ENCODE measurements around the gene SERPINA1.

The SERPINA1 gene

GRCh38 chr14:94397289-94398181 lies 9.1 kb upstream of the SERPINA1 start:
- H3K9me3 ChIP-seq (ENCODE audit: severe bottlenecking) = no peaks in the 10 kb centered on the region
- H3K4me3 ChIP-seq (ENCODE audit: severe bottlenecking) = no peak overlapping the region
- ATAC-seq (ENCODE audit: low read depth) (no peak), DNase-seq (ENCODE audit: low spot score) (no peak)
- TF ChIP-seq, protein P1, sequence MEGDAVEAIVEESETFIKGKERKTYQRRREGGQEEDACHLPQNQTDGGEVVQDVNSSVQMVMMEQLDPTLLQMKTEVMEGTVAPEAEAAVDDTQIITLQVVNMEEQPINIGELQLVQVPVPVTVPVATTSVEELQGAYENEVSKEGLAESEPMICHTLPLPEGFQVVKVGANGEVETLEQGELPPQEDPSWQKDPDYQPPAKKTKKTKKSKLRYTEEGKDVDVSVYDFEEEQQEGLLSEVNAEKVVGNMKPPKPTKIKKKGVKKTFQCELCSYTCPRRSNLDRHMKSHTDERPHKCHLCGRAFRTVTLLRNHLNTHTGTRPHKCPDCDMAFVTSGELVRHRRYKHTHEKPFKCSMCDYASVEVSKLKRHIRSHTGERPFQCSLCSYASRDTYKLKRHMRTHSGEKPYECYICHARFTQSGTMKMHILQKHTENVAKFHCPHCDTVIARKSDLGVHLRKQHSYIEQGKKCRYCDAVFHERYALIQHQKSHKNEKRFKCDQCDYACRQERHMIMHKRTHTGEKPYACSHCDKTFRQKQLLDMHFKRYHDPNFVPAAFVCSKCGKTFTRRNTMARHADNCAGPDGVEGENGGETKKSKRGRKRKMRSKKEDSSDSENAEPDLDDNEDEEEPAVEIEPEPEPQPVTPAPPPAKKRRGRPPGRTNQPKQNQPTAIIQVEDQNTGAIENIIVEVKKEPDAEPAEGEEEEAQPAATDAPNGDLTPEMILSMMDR (IDR thresholded peaks at IDR 0.05; ENCODE audit: poor library complexity, severe bottlenecking) = no peak
- peaks cover 29% of the 10 kb centered on the region for H3K4me1 ChIP-seq (ENCODE audit: insufficient read depth, poor library complexity, severe bottlenecking)
- no peak overlapping the region for H3K27ac ChIP-seq (ENCODE audit: poor library complexity, severe bottlenecking)
- H3K36me3 ChIP-seq (ENCODE audit: low read depth) = no peaks in the 10 kb centered on the region
- no peaks in the 10 kb centered on the region for H3K27me3 ChIP-seq (ENCODE audit: insufficient read depth, poor library complexity, severe bottlenecking)

- DNase-seq (ENCODE audit: low spot score) (no peak), ATAC-seq (ENCODE audit: low read depth) (no peak)
- Histone ChIP-seq H3K4me1 (ENCODE audit: insufficient read depth, poor library complexity, severe bottlenecking) (peaks cover 35% of the 10 kb centered on the region), H3K27me3 (ENCODE audit: insufficient read depth, poor library complexity, severe bottlenecking) (no peaks in the 10 kb centered on the region), H3K36me3 (ENCODE audit: low read depth) (no peaks in the 10 kb centered on the region), H3K4me3 (ENCODE audit: severe bottlenecking) (no peak overlapping the region), H3K9me3 (ENCODE audit: severe bottlenecking) (no peaks in the 10 kb centered on the region), H3K27ac (ENCODE audit: poor library complexity, severe bottlenecking) (no peak overlapping the region)
- TF ChIP-seq, protein P1 (IDR thresholded peaks at IDR 0.05; ENCODE audit: poor library complexity, severe bottlenecking) = no peak
These were observed 8.3 kb upstream of the SERPINA1 start for GRCh38 chr14:94396628-94397225.

DNA sequence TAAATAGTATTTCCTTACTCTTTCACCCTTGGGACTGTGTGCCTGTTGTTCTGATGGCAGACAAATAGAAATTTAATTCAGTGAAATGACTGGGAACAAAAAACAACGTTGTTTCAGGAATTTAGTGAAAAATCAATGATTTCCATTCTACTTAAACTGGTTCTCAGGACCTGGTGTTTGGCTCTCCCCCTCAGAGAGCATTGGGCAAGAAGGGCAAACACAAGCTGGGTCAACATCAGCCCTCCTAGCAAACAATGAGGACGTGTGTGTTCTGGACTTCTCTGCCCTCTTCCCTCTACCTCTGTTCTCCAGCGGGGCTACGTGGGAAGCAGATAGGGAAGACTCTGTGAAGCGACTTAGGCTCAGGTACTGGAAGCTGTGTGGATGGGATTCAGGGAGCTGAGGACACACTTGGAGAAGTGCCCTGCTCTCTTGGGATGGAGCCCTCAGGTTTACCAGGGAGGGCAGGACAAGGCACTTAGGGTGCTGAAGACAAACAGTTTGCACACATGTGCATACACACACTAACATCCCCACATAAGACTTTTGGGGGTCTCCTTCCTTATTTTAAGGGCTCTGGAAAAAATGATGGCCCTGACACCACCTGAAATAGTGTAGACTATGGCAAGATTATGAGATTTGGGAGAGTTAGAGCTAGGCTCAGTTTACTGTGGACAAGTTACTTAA lies 7.6 kb upstream of the SERPINA1 start:
- no peak for DNase-seq (ENCODE audit: low spot score)
- TF ChIP-seq, protein P1 (IDR thresholded peaks at IDR 0.05; ENCODE audit: poor library complexity, severe bottlenecking) = no peak
- no peaks in the 10 kb centered on the region for H3K9me3 ChIP-seq (ENCODE audit: severe bottlenecking)
- H3K27ac ChIP-seq (ENCODE audit: poor library complexity, severe bottlenecking) = no peak overlapping the region
- no peaks in the 10 kb centered on the region for H3K27me3 ChIP-seq (ENCODE audit: insufficient read depth, poor library complexity, severe bottlenecking)
- H3K4me3 ChIP-seq (ENCODE audit: severe bottlenecking) = no peak overlapping the region
- H3K36me3 ChIP-seq (ENCODE audit: low read depth) = no peaks in the 10 kb centered on the region
- H3K4me1 ChIP-seq (ENCODE audit: insufficient read depth, poor library complexity, severe bottlenecking) = peaks cover 30% of the 10 kb centered on the region
- ATAC-seq (ENCODE audit: low read depth) = no peak

DNA sequence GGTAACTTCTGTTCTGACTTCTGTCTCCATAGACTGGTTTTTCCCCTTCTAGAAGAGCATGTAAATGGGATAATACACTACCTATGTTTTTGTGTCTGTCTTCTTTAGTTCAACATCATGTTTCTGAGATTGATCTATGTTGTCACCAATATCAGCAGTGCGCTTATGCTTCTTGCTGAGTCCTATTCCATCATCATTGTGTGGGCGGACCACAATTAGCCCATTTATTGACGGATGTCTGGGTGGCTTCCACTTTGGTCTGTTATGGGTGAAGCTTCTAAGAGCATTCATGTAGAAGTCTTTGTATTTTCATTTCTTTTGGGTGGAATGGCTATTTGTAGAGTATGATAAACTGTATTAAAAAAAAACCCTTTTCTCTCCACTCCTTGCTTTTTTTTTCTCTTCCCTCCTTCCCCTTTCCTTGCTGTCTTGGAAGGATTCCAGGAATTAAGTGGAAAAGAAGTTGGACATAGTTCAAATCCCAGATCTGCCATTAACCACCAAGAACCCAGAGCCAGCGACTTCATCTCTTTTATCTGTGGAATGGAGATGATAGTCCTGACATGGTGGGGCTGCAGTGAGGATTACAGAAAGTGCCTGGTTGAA lies 7.0 kb upstream of the SERPINA1 start:
- Histone ChIP-seq H3K4me1 (ENCODE audit: insufficient read depth, poor library complexity, severe bottlenecking) (peaks cover 30% of the 10 kb centered on the region), H3K36me3 (ENCODE audit: low read depth) (no peaks in the 10 kb centered on the region), H3K27ac (ENCODE audit: poor library complexity, severe bottlenecking) (no peak overlapping the region), H3K27me3 (ENCODE audit: insufficient read depth, poor library complexity, severe bottlenecking) (no peaks in the 10 kb centered on the region), H3K4me3 (ENCODE audit: severe bottlenecking) (no peak overlapping the region), H3K9me3 (ENCODE audit: severe bottlenecking) (no peaks in the 10 kb centered on the region)
- DNase-seq (ENCODE audit: low spot score) (no peak), ATAC-seq (ENCODE audit: low read depth) (no peak)
- TF ChIP-seq, protein P1 (IDR thresholded peaks at IDR 0.05; ENCODE audit: poor library complexity, severe bottlenecking) = no peak

Measured in RWPE2 (cell line).